Large intestine (tissue), 3 donors: ENCODE measurements around the gene ZNF80. TPM values are rescaled to one million over a fixed set of nuclear protein-coding genes. Genes with fewer than 3 reads are reported as not detected.

Experiments
- DNase-seq, 2 donors: peaks; one replicate each; pipeline versions ENCODE4 v3.0.0 to v3.0.0-alpha.2; 2013
- H3K27ac ChIP-seq: one replicate; pipeline ENCODE4 v1.5.1; 2013; ENCODE audit warnings: low read length
- H3K27me3 ChIP-seq: 2 replicates; pipeline ENCODE4 v1.6.1; 2013; ENCODE audit warnings: low read length; ENCODE audit not compliant: control insufficient read depth, insufficient read depth
- H3K36me3 ChIP-seq: 2 replicates; pipeline ENCODE4 v1.6.1; 2013; ENCODE audit warnings: low read length; ENCODE audit not compliant: control insufficient read depth, insufficient read depth
- H3K4me1 ChIP-seq: one replicate; pipeline ENCODE4 v1.6.1; 2013; ENCODE audit warnings: low read length; ENCODE audit not compliant: control insufficient read depth, insufficient read depth
- H3K4me3 ChIP-seq: one replicate; pipeline ENCODE4 v1.5.1; 2013; ENCODE audit warnings: low read length
- H3K9me3 ChIP-seq: one replicate; pipeline ENCODE4 v1.6.1; 2013; ENCODE audit warnings: mild to moderate bottlenecking, low read depth, low read length, moderate library complexity; ENCODE audit not compliant: control insufficient read depth
- WGBS: methylation state at CpG from one replicate; pipeline ENCODE4 v1.1.5; 2013; ENCODE audit warnings: low lambda C conversion rate; ENCODE audit not compliant: insufficient coverage; 5-methylcytosine and 5-hydroxymethylcytosine counted together
- polyA plus RNA-seq: library from polyadenylated mRNA; unstranded; fragments of 120-200 nt; gene quantifications from one replicate; pipeline ENCODE4 v1.2.1, GENCODE V29; 2013

Gene ZNF80
- polyA plus RNA-seq, 1 donor: 0.03 TPM

GRCh38 chr3:114221165-114221880 lies 16.1 kb downstream of the ZNF80 start:
- Histone ChIP-seq H3K27ac (no peak overlapping the region), H3K36me3 (no peaks in the 10 kb centered on the region), H3K4me1 (no peaks in the 10 kb centered on the region), H3K27me3 (no peaks in the 10 kb centered on the region), H3K9me3 (peaks cover 4% of the 10 kb centered on the region), H3K4me3 (no peak overlapping the region)
- no peak for DNase-seq
- no CpG with 5 or more reads among the region's 9 CpGs for WGBS

GRCh38 chr3:114219741-114220140 lies 17.6 kb downstream of the ZNF80 start:
- 67% methylated on average over 1 of the region's 2 CpGs for WGBS

GRCh38 chr3:114218578-114219185 lies 18.7 kb downstream of the ZNF80 start:
- H3K27me3 ChIP-seq: no peaks in the 10 kb centered on the region
- no peaks in the 10 kb centered on the region for H3K9me3 ChIP-seq
- no peak overlapping the region for H3K27ac ChIP-seq
- H3K36me3 ChIP-seq: no peaks in the 10 kb centered on the region
- DNase-seq: no peak
- WGBS: no CpG with 5 or more reads among the region's 12 CpGs
- no peak overlapping the region for H3K4me3 ChIP-seq
- no peaks in the 10 kb centered on the region for H3K4me1 ChIP-seq

More at GRCh38 chr3:114219741-114220140, 17.6 kb downstream of the ZNF80 start:
- no peaks in the 10 kb centered on the region for H3K27me3 ChIP-seq
- no peaks in the 10 kb centered on the region for H3K4me1 ChIP-seq
- H3K36me3 ChIP-seq: no peaks in the 10 kb centered on the region
- DNase-seq: no peak
- no peaks in the 10 kb centered on the region for H3K9me3 ChIP-seq
- H3K27ac ChIP-seq: no peak overlapping the region
- no peak overlapping the region for H3K4me3 ChIP-seq

- Histone ChIP-seq H3K27me3 (peaks cover 2% of the 10 kb centered on the region), H3K4me1 (no peaks in the 10 kb centered on the region), H3K27ac (no peak overlapping the region), H3K4me3 (no peak overlapping the region), H3K36me3 (no peaks in the 10 kb centered on the region), H3K9me3 (no peaks in the 10 kb centered on the region)
- no CpG with 5 or more reads among the region's 3 CpGs for WGBS
- DNase-seq: no peak
Measured at GRCh38 chr3:114218006-114218405, 19.4 kb downstream of the ZNF80 start.

- H3K9me3 ChIP-seq: no peaks in the 10 kb centered on the region
- peaks cover 2% of the 10 kb centered on the region for H3K27me3 ChIP-seq
- H3K4me1 ChIP-seq: no peaks in the 10 kb centered on the region
- no peak overlapping the region for H3K4me3 ChIP-seq
- H3K27ac ChIP-seq: no peak overlapping the region
- no peak for DNase-seq
- no peaks in the 10 kb centered on the region for H3K36me3 ChIP-seq
Measured at GRCh38 chr3:114217266-114217665, 20.1 kb downstream of the ZNF80 start.

- Histone ChIP-seq H3K4me1 (no peaks in the 10 kb centered on the region), H3K27ac (no peak overlapping the region), H3K27me3 (peaks cover 2% of the 10 kb centered on the region), H3K9me3 (no peaks in the 10 kb centered on the region), H3K36me3 (no peaks in the 10 kb centered on the region), H3K4me3 (no peak overlapping the region)
- DNase-seq: no peak
- WGBS: 83% methylated on average over 1 of the region's 5 CpGs
Measured at GRCh38 chr3:114216186-114216970, 21.0 kb downstream of the ZNF80 start.

- Histone ChIP-seq H3K4me3 (no peak overlapping the region), H3K4me1 (no peaks in the 10 kb centered on the region), H3K9me3 (no peaks in the 10 kb centered on the region), H3K36me3 (no peaks in the 10 kb centered on the region), H3K27ac (no peak overlapping the region), H3K27me3 (peaks cover 2% of the 10 kb centered on the region)
- no peak for DNase-seq
- WGBS: 59% methylated on average over 5 of the region's 6 CpGs
Measured at GRCh38 chr3:114214542-114215341, 22.6 kb downstream of the ZNF80 start.

GRCh38 chr3:114213627-114214541 lies 23.5 kb downstream of the ZNF80 start:
- WGBS: 14% methylated on average over 4 of the region's 19 CpGs
- no peaks in the 10 kb centered on the region for H3K9me3 ChIP-seq
- H3K36me3 ChIP-seq: no peaks in the 10 kb centered on the region
- no peak overlapping the region for H3K4me3 ChIP-seq
- H3K27ac ChIP-seq: no peak overlapping the region
- peaks cover 2% of the 10 kb centered on the region for H3K27me3 ChIP-seq
- no peaks in the 10 kb centered on the region for H3K4me1 ChIP-seq
- DNase-seq: peak in 1 of 2 donors; percentile 16

GRCh38 chr3:114213292-114213626 lies 24.1 kb downstream of the ZNF80 start:
- Histone ChIP-seq H3K4me3 (no peak overlapping the region), H3K4me1 (no peaks in the 10 kb centered on the region), H3K27me3 (peaks cover 2% of the 10 kb centered on the region), H3K9me3 (no peaks in the 10 kb centered on the region), H3K27ac (no peak overlapping the region), H3K36me3 (no peaks in the 10 kb centered on the region)
- WGBS: no CpG with 5 or more reads among the region's 4 CpGs
- DNase-seq: no peak
